Astrocyte of the spinal cord (primary cell): ENCODE results near the gene EHBP1.

Experiments
- DNase-seq: peaks from one replicate; pipeline ENCODE4 v3.0.0; 2011; ENCODE audit warnings: low read depth, low spot score
- H3K4me3 ChIP-seq: 2 replicates; pipeline ENCODE4 v1.5.1; 2011; ENCODE audit warnings: low read depth, mild to moderate bottlenecking, low read length, moderate library complexity
- in situ Hi-C: cut with HindIII; loops from 2 replicates; pipeline ENCODE4 v1.10.0; 2017; ENCODE audit warnings: low sequenced_read_pairs
- TF ChIP-seq, protein P1 (sequence below): IDR thresholded peaks from 2 replicates; pipeline ENCODE4 v1.5.1; 2012; ENCODE audit warnings: low read depth, mild to moderate bottlenecking, low read length, inconsistent platforms

The EHBP1 gene

DNA sequence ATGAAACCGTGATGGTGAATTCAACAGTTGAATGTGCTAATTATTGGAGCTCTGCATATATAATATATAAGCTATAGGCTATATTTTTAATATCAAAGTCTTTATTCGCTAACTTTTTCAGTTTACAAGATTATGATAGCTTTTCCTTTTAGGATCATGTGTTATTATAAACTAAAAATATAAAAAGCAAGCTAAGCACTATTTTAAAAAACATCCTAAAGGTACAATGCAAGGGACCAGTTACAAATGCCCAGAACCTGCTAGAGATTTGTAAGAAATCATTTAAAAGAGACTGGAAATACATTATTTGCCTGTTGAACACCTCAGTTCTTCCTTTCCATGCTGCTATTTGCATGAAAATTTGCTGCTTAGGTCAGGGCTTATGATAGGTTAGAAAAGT, 43.4 kb upstream of the EHBP1 start:
- no peak for DNase-seq
- in situ Hi-C loops, result no loop called here
- TF ChIP-seq, protein P1, sequence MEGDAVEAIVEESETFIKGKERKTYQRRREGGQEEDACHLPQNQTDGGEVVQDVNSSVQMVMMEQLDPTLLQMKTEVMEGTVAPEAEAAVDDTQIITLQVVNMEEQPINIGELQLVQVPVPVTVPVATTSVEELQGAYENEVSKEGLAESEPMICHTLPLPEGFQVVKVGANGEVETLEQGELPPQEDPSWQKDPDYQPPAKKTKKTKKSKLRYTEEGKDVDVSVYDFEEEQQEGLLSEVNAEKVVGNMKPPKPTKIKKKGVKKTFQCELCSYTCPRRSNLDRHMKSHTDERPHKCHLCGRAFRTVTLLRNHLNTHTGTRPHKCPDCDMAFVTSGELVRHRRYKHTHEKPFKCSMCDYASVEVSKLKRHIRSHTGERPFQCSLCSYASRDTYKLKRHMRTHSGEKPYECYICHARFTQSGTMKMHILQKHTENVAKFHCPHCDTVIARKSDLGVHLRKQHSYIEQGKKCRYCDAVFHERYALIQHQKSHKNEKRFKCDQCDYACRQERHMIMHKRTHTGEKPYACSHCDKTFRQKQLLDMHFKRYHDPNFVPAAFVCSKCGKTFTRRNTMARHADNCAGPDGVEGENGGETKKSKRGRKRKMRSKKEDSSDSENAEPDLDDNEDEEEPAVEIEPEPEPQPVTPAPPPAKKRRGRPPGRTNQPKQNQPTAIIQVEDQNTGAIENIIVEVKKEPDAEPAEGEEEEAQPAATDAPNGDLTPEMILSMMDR, result no peak
- no peak overlapping the region for H3K4me3 ChIP-seq

DNA sequence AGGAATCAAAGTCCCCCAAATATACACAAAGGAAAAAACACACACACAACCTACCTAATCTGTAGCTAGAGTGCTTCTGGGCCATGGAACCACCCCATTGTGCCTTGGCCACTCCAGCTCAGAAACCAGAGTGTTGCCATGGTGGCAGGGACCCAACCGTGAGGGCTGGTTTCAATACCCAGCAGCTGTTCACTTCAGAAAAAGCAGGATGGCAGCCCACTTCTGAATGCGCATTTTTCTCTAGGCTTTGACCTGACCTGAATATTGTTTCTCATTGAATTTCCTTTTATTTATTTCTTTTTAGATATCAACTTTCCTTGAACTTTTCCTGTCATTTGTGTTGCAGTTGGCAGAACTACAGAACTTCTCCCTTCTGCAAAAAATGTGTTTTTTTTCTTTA, 43.0 kb upstream of the EHBP1 start:
- TF ChIP-seq, protein P1, result no peak
- in situ Hi-C loops, result no loop called here
- DNase-seq, result peak; percentile 35
- no peak overlapping the region for H3K4me3 ChIP-seq

DNA sequence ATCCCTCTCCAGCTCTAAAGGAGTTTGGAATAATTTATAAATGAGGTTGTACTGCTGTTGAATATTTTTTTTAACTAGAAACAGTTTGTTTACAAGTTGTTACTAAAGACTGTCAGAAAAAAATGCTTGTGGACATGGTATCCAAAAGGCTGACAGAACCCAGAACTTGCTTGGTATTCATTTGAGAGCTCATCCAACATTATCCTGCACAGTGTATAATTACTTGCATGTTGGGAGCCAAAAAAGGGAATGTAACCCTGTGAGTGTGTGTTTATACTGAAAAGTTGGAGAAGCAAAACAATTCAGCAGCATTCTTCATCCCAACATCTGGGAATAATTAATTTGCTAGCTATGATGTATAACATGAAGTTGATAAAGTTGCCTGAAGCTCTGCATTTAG, 42.1 kb upstream of the EHBP1 start:
- TF ChIP-seq, protein P1, result no peak
- in situ Hi-C loops, result no loop called here
- no peak overlapping the region for H3K4me3 ChIP-seq
- peak; percentile 69 for DNase-seq

DNA sequence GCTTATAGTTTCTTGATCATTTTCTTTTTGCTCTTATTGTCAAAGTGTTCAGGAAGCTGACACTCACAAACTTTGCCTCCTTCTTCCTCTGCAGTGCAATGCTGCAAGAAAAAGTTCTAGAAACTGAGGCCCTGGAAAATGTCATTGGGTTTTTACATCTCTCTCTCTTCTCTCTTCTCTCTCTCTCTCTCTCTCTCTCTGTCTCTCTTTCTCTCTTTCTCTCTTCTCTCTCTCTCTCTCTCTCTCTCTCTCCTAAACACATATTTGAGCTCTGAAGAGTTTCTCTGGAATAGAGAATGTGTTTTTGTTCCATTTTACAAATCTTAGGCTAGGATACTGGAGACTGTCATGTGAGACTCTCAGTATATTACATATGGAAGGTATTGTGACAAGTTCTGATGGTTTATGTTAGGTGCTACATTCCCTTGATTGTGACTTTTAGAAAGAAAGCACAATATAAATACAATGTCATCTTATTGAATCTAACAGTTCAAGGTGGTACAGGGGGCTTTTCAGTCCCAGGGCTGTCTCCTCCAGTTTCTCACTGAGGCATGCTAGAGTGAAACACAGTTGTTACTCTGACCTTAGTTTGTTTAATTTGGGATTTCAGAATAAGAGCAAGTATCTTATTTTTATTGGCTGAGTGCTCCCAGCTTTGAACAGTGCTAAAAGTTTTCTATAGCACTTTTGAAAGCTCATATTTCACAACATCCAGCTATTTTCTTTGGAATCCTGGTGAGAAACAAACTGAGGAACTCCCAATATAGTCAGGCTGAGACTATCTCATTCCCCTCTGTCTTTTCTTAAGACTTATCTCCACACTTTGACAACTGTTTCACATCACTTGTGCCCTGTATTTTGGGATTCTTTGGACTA, 41.4 kb upstream of the EHBP1 start:
- TF ChIP-seq, protein P1, result no peak
- DNase-seq, result peak; percentile 66
- H3K4me3 ChIP-seq, result no peak overlapping the region

DNA sequence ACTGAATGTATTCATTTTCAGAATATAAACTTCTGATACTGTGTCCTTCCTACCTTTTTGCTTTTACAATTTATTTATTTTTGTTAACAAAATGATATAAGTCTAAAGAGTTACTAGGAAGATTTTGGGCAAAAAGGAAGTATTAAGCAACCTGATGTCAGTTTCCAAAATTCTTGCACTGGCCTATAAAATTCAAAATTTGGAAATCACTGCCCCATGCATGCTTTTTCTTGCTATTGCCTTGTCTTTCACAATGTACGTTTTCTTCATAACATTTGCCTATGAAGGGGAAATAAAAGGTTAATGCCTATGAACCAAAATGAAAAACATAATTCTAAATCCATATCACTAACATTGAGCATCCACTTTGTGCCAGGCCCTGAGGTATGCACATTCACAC, 40.1 kb upstream of the EHBP1 start:
- H3K4me3 ChIP-seq, result no peak overlapping the region
- TF ChIP-seq, protein P1, result no peak
- DNase-seq, result no peak
- in situ Hi-C loops, result no loop called here

More for the DNA sequence above, 41.4 kb upstream of the EHBP1 start:
- in situ Hi-C loops, result no loop called here

DNA sequence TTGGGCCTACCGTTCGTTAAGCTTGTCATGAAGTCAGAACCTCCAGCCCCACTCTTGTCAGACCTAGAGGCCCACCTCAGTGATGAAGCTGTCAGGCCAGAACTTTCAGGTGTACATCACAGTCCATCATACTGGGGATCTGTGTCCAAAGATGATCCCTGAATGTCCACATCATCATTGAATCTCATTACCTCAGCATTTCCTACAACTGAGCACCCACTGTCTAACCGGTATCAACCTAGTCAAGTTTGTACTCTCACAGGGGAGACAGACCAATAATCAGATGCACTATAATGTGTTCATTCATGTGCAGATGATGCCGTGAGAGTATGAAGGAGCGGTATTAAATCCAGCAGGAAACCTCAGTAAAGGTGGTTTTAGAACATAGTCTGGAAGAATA, 36.3 kb upstream of the EHBP1 start:
- DNase-seq, result no peak
- TF ChIP-seq, protein P1, result no peak
- in situ Hi-C loops, result no loop called here

More for the DNA sequence above, 36.3 kb upstream of the EHBP1 start:
- no peak overlapping the region for H3K4me3 ChIP-seq
